HG03060 (cell line): ENCODE data around the gene IL17REL.

Source experiments
- ATAC-seq: cut with Tn5 transposase; IDR thresholded peaks from one replicate; pipeline ENCODE4 v1.9.1; 2021; ENCODE audit warnings: low read depth, moderate number of reproducible peaks; ENCODE audit not compliant: unreplicated experiment

Gene IL17REL

GRCh38 chr22:50046481-50047245 lies 34.1 kb upstream of the IL17REL start:
- no peak for ATAC-seq

GRCh38 chr22:50046019-50046415 lies 33.5 kb upstream of the IL17REL start:
- no peak for ATAC-seq

- no peak for ATAC-seq
Measured at GRCh38 chr22:50045211-50046018, 32.9 kb upstream of the IL17REL start.

GRCh38 chr22:50044485-50045118 lies 32.0 kb upstream of the IL17REL start:
- ATAC-seq, result no peak

GRCh38 chr22:50041361-50042065 lies 28.9 kb upstream of the IL17REL start:
- no peak for ATAC-seq

- ATAC-seq, result no peak
Measured at GRCh38 chr22:50040717-50041116, 28.2 kb upstream of the IL17REL start.

- no peak for ATAC-seq
Measured at GRCh38 chr22:50039669-50040443, 27.3 kb upstream of the IL17REL start.

GRCh38 chr22:50035976-50036724 lies 23.6 kb upstream of the IL17REL start:
- ATAC-seq, result no peak

- ATAC-seq, result no peak
Measured at GRCh38 chr22:50035131-50035881, 22.7 kb upstream of the IL17REL start.

GRCh38 chr22:50034126-50035081 lies 21.8 kb upstream of the IL17REL start:
- ATAC-seq, result no peak

- no peak for ATAC-seq
Measured at GRCh38 chr22:50032941-50033601, 20.5 kb upstream of the IL17REL start.

- ATAC-seq, result no peak
Measured at GRCh38 chr22:50032109-50032871, 19.7 kb upstream of the IL17REL start.

GRCh38 chr22:50031189-50032091 lies 18.9 kb upstream of the IL17REL start:
- no peak for ATAC-seq

- no peak for ATAC-seq
Measured at GRCh38 chr22:50030297-50031188, 18.0 kb upstream of the IL17REL start.
